HG03064 (cell line): ENCODE results near the gene GALNTL6.
"Not testable (repeated sequence)": the region's sequence is repeated elsewhere in the genome, so short reads cannot be mapped to it uniquely, and the experiment has no call there.

Experiments used
- ATAC-seq: cut with Tn5 transposase; IDR thresholded peaks from one replicate; pipeline ENCODE4 v1.9.1; 2021; ENCODE audit warnings: low read depth; ENCODE audit not compliant: unreplicated experiment

GALNTL6 gene

GRCh38 chr4:172951679-172952451 lies 1138.7 kb downstream of the GALNTL6 start:
- ATAC-seq: no peak

DNA sequence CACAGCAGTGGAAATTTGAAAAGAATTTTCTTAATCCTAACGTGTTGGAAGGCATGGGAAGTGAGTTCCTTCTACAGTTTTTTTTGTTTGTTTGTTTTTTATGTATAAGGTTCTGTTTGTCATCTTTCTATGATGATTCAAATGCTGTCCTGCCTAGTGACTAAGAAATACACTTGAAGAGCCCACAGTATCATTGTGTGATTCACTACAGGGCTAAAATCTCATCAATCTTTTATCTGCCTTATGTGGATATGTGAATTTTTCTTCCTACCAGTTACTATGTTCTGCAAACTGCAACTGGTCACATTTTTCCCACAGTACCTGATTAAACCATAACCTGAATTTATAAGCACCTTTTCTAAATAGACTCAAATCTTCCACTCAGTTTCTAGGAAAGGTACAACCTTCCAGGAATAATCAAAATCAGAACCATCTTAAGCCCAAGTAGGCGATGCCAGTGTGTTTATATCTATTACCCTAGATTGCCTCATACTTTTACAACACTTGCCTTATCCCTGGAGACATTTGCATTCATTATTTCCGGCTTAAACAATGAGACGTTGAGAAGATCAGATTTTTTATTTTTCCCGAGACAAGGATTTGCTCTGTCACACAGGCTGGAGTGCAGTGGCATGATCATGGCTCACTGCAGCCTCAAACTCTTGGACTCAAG lies 1140.8 kb downstream of the GALNTL6 start:
- no peak for ATAC-seq

DNA sequence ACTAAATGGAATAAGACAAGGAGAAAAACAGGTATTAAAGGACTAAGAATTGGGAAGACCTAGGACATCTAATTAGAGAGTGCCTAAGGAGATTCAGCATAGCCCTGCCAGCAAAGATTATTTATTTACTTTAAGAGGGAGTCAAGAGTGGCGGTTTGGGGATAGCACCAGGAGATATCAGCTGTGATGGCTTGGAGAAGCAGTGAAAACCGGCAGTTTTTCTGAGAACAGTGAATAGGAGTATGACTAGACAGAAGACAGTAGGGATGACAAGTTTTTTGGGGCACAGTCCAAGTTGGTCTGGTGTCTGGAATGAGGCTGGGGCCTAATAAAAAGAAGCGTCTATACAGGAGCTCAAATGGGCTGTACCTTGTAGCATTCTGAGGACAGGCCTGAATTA lies 1143.1 kb downstream of the GALNTL6 start:
- not testable (repeated sequence) for ATAC-seq

DNA sequence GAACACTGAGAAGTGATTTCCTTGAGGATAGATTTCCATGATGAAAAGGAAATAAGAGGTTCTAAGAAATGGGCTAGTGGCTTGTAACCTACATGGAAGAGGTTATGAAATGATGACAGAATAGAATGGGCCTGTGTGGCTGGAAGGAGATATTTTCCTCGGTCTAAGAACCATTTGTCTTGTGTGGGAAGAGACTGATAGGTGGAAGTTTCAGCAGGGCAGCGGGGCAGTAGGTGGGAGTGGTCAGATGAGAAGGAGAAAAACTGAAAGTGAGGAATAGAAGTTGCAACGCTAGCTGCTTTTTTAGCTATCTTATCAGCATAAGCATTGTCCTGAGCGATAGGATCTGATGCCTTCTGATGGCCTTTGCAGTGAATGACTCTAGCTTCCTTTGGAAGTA lies 1144.0 kb downstream of the GALNTL6 start:
- no peak for ATAC-seq

- no peak for ATAC-seq
Observed at GRCh38 chr4:172962564-172963353, 1149.6 kb downstream of the GALNTL6 start.

DNA sequence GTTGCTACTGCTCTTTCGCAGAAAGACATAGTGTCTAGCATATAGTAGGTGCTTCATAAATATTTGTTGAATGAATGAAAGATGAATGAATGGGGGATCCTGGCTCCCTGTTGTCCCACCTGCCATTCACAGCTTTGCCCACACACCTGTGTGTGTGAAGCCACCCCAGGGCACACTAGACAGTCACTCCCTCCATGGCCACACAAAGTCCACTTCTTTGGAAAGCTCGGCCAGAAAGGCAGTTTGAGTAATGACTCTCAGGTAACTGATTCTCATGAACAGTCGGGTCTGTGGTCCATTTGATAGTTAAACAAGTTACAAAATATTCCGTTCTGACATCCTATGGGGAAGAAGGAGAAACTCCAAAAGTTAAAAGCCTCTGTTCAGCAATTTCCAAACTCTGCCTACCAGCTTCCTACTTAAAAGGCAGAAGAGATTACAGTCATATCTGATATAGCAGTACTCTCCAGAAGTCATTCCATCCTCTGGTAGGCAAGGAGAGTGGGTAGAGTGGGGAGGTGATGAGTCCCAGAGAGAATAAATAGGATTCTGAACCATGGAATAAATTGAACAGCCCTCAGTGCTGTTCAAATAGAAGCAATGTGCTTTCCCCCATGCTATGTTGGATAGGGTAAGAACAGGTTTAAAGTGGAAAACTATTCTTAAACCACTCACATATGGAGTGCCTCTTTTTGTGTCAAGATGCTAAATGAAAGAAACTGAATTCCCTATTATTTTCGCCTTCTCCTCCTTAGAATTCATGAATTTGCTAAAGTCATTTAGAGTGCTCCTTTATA lies 1150.5 kb downstream of the GALNTL6 start:
- ATAC-seq: no peak

- not testable (repeated sequence) for ATAC-seq
Observed at GRCh38 chr4:172970189-172970588, 1157.0 kb downstream of the GALNTL6 start.

DNA sequence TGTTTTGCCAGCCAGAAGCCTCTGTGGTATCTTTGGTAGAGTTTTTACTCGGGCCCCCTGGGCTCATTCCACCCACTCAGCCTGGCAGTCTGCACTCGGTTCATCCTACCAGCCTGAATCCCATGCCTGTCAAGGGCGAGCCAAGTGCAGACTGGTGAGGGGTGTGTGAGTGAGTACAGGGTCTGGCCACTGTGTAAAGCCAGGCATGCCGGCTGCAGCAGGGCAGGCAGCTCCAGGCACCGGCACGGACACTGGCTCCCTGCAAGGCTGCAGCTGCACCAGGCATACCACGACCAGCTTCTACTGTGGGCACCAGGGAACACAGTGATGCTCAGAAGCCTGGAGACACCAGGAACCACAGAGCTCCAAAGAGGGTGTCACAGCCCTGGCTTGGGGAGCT lies 1161.4 kb downstream of the GALNTL6 start:
- ATAC-seq: no peak

DNA sequence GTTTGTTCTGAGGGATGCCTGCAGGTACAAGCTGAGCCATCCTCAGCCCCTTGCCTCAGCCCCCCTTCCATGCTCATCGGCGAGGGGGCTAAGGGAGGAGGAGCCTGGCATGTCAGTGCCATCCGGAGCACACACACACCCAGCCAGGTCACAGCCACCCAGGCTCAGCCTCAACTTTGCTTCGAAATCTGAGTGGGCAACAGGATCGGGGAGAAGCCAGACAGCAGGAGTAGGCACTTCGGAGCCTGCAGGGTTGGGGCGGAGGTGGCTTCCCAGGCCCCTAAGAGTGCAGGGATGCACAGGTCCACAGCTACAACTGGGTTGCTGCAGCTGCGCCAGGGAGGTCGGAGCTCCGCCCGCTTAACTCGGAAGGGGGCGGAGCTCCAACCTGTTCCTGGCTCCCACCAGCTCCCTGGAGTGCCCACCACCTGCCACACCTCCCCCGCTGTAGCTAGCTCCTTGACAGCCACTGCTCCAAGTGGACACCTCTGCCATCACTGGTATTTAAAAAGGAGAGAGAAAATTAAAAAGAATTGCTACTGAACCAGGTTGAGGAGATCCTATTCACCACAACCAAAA lies 1162.5 kb downstream of the GALNTL6 start:
- ATAC-seq: no peak

DNA sequence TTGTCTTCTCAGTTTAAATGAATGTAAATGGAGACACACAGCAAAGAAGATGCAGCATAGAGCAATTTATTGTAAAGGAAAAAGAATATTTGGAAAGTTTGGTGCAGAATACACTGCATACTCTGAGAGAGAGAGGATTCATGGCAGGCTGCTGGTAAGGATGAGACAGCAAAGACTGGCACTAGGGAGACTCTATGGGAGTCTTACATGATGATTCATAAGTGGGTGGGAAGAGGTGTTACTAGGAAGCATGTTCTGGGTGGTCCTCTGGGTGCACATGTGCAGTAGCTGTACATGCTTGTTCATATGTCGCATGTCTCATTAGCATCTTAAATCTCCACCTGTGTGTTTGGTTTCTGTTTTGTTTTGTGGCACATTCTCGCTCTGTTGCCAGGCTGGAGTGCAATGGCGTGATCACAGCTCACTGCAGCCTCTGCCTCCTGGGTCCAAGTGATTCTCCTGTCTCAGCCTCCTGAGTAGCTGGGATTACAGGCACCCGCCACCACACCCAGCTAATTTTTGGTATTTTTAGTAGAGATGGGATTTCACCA lies 1164.4 kb downstream of the GALNTL6 start:
- ATAC-seq: not testable (repeated sequence)

GRCh38 chr4:172978848-172979247 lies 1165.6 kb downstream of the GALNTL6 start:
- ATAC-seq: no peak

GRCh38 chr4:172979332-172979731 lies 1166.1 kb downstream of the GALNTL6 start:
- ATAC-seq: no peak

DNA sequence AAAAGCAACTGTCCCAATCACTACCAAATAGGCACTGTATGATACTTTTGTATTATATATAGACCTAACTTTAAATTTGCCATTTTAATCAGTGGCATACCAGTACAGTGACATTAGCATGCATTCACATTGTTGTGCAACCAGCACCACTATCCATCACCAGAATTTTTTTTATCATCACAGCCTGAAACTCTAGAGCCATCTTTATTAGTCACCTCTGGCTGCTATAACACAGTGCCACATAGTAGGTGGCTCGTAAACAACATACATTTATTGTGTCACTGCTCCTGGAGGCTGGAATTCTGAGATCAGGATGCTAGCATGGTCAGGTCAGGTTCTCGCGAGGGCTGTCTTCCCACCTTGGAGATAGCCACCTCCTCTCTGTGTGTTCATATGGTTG lies 1167.0 kb downstream of the GALNTL6 start:
- ATAC-seq: no peak

DNA sequence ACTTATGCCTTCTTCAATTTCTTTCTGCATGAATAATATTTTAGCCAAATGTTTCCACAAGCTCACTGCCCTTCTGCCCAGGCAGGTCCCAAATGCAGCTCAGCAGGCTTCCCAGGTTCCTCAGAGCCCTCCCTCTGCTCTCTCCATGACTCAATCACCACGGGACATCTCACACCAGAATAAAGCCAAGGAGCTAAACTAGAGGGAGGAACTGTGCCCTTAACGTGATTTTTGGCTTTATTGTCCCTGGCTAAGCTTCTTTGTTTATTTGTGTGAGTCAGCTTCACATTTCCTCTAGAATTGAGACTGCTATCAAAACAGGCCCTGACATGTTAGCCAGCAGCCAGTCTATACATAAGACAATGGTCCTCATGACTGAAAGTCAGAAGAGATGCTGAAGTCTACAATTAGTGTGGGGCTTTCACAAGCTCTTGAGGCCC lies 1169.0 kb downstream of the GALNTL6 start:
- ATAC-seq: peak; percentile 42

DNA sequence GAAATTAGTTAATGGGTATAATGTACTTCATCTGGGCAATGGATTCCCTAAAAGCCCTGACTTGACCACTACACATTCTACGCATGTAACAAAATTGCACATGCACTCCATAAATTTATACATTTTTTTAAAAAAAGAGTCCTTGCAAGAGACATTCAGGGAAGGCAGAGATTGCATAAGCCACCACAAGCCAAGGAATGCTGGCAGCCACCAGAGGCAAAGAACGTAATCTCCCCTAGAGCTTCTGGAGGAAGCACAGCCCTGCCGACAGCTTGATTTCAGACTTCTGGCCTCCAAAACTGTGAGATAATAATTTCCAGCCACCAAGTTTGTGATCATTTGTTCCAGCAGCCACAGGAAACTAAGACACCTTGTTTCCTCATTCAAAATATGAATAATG lies 1169.8 kb downstream of the GALNTL6 start:
- ATAC-seq: no peak

DNA sequence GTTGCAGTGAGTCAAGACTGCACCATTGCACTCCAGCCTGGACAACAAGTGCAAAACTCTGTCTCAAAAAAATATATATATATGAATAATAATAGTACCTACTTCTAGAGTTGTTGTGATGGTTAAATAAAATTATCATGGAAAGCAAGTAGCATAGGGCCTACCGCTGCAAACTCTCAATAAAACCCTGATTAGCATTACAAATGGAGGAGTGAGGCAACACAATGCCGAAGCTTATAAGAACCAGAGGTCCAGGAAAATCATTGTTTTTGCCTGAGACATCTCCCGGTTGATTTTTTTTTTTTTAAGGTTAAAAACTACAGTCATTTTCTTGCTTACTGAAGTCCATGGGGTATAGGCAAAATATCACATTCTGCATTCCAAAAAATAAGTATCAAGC lies 1170.4 kb downstream of the GALNTL6 start:
- no peak for ATAC-seq

DNA sequence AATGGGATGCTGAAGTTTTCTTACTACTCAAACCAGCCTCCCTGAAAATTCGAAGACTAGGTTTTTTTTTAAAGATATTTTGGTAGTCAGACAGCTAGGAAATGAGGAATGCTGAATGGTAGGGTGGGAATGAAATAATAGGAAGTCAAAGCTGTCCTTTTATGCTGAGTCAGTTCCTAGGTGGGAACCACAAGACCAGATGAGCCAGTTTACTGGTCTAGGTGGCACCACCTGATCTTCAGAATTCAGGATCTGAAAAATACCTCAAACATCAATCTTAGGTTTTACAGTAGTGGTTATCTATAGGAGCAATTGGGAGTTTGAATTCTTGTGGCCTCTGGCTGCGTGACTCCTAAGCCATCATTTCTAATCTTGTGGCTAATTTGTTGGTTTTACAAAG lies 1172.3 kb downstream of the GALNTL6 start:
- no peak for ATAC-seq

DNA sequence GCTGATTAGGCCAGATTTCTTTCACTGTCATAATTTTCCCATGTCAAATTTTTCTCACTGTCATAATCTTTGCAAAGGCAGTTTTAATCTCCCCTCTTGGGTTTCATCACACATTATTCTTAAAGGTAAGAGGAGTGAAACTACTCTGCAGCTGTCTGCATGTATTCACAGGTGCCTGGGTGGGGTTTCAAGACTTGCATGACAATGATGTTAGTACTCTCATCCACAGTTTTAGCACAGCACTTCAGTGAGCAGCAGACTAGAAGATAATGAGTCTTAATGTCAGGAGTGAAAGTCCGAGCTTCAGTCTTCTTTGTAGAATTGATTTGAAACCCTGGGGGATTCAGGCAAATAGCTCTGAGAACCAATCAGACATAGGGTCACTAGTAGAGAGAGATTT lies 1172.9 kb downstream of the GALNTL6 start:
- ATAC-seq: peak; percentile 78

- ATAC-seq: no peak
Observed at GRCh38 chr4:172989984-172990820, 1177.0 kb downstream of the GALNTL6 start.
